SK-N-SH (cell line): Measurements from ENCODE around the gene PXK.

Experiments
- CHD2 ChIP-seq: fragments of 150-350 bp; IDR thresholded peaks from 2 replicates; pipeline ENCODE4 v1.6.1; 2018; ENCODE audit warnings: low read length; ENCODE audit not compliant: partially characterized antibody
- CTCF ChIP-seq: fragments of 200-600 bp; sonication (generic); IDR thresholded peaks from 2 replicates; pipeline ENCODE4 v1.6.1; 2017; ENCODE audit warnings: antibody characterized with exemption, mild to moderate bottlenecking, moderate library complexity
- GATA2 ChIP-seq: sonication (generic); formaldehyde crosslinking; IDR thresholded peaks from 2 replicates; pipeline ENCODE4 v1.5.0; 2020; ENCODE audit warnings: mild to moderate bottlenecking, missing genetic modification reagents
- MXI1 ChIP-seq: IDR thresholded peaks from 2 replicates; pipeline ENCODE4 v1.6.1; 2012; ENCODE audit warnings: mild to moderate bottlenecking, low read depth, low read length, improper control_type of control experiment

GRCh38 chr3:58434990-58435389 is 102.3 kb downstream of the PXK start:
- no peak for TF ChIP-seq CTCF
- no peak for TF ChIP-seq GATA2 (CRISPR knock-in tag)
- no peak for TF ChIP-seq CHD2
- no peak for TF ChIP-seq MXI1
